T-helper 1 cell treated with Interleukin-12 subunit alpha and Interleukin-12 subunit beta and Interleukin-4 antibody, amounts not matched to agents 30 ng/mL and 1 ng/mL, for 36 hours (primary cell): Measurements from ENCODE around the gene IFI27L1. TPM values are rescaled to one million over a fixed set of nuclear protein-coding genes. Genes with fewer than 3 reads are reported as not detected.

Experiments used
- intact Hi-C: fragments of 100-400 bp; cut with micrococcal nuclease; formaldehyde crosslinking; loops from one replicate; pipeline ENCODE4 v1.15.1; 2024
- total RNA-seq: library from RNA; stranded (reverse); gene quantifications from 2 replicates; pipeline ENCODE4 v1.2.3, GENCODE V29; 2022

Gene IFI27L1
- total RNA-seq, 1 donor from 2014 or later, result 32.4 TPM

DNA sequence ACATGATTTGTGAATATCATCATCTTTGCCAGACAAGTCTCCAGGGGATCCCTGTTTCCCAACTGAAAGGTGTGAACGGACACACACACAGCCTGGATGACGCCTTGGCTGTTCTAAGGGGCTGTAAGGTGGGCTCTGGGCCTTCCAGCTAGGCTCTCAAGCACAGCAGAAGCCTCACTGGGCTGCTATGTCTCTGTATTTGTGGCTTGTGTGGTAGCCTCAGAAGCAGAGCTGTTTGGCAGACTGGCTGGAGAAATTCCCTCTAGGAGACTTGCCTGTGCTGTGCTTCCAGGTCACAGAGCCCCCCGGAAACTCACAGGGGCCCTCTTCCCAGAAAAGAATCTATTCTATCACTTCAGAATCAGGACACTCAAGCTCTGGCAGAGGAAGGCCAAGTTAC lies 33.5 kb upstream of the IFI27L1 start:
- intact Hi-C loops, result no loop called here

DNA sequence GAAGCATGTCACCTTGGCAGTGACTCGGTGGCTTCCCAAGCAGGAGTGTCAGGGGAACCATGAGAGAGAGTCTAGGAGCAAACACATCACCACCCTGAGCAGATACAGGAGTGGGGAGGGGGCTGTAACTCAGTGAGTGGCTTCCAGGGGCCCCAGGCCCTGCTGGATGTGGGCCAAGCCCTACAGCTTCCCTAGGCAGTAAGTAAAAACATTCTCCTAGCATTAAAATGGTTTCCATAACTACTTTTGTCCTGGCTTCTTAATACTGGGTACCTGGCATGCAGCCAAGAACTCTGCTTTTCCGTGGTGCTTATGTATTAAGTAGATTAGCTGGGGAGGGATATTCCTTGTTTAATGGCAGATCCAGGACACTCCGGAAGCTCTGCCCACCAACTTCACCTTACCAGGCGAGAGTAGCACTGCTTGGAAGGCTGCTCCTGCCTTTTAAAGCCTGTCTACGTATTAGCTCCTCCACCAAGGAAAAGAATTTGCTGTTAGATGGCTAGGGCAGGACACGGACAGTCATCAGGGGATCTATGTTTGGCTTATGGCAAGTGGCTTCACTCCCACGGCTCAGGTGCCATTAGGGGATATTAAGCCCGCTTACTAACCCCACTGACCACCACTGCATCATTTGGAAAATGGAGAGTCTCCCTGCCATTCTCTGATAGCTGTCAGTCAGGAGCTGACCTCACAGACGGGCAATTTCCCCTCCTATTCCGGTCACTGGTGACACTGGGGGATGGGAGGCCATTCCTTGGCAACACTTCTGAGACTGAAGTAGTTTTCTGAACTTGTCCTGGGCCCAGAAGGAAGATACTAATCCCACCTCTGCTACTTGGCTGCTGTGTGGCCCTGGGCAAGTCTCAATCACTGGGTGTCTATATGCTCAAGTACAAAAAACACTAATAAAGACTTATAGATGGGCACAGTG lies 32.2 kb upstream of the IFI27L1 start:
- intact Hi-C loops, result no loop called here

DNA sequence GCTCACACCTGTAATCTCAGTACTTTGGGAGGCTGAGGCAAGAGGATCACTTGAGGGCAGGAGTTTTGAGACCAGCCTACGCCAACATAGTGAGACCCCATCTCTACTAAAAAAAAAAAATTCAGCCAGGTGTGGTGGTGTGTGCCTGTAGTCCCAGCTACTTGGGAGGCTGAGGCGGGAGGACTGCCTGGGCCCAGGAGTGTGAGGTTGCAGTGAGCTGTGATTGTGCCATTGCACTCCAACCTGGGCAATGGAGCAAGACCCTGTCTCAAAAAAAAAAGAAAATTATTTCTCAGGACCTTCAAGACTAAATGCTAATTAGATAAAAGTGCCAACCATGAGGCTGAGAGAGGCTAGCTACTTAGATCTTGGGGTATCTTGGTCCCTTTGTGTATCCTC lies 31.5 kb upstream of the IFI27L1 start:
- intact Hi-C loops, result no loop called here

DNA sequence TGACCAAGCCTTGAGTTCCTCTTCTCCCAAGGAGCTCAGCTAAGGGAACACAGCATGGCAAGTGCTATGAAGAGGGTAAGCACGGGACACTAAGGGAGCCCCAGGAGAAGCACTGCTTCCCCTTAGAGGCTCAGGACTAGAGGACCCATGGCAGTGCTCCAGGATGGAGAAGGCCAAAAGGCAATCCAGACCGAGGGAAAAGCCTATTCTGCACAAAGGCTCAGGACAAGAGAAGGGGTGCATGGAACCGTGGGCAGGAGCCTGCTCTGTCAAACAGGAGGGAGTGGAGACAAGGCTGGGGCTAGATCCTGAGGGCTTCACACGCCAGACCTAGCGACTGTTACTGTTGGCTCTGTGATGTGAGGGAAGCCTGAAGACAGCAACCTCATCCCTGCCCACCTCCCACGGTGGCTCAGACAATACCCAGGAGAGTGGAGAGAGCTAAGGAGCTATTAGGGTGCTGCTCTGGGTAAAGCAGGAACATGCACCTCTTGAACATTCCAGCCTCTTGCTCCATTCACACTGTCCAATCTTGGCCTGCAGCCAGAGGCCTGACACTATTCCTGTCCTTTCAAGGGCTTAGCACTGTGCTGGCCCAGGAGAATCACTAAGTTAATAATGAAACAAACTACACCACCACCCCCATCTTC lies 30.8 kb upstream of the IFI27L1 start:
- intact Hi-C loops, result no loop called here

DNA sequence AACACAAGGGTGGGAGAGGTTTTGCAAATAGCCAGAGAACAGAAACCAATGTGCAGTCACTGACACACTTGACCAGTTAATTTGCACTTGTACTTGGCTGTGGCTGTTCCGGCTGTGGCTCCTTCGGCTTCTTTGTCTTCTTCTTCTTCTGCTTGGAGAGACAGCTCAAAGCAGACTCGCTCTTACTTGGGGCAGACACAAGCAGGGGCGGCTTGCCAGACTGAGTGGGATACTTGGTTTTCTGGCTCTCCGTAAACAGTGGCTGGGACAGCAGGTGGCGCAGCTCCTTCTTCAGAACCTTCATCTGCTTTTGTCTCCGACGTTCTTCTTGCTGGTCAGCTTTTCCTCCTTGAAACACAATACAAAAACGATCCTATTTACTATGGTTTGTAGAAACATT lies 30.0 kb upstream of the IFI27L1 start:
- intact Hi-C loops, result no loop called here

DNA sequence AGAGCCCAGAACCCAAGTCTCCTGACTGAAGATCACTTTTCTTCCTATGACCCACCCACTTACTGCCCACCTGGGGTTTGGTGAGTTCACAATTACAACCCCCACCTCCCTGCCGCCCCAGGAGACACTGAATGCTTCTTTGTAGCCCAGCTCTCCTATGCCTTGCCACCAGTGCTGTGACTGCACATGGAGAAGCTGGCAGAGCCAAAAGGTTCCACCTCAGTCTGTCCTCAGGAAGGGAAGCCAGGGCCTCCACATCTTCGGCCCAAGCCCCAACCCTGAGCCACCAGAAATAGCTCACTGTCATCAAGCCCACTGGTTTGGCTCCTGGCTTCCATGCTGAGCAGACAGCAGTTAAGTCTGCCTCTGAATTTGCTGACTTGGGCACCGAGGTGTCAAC lies 29.3 kb upstream of the IFI27L1 start:
- intact Hi-C loops, result no loop called here

DNA sequence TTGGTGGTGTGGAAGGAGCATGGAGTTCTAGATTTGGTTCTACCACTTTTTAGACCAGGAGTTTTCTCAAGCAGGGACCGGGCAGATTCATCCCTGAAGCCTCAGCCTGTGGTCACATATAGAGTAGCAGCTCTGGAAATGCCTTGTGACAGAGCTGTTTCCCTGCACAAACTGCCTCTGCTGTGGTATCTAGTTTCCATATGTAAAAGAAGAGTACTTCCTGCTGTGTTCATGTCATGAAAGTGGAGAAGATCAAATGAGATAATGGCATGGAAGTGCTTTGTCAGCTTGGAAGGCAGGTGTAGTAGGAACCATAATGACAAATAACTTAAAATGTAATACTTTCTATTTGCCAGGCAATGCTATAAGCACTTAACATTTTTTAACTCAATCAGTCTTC lies 28.9 kb upstream of the IFI27L1 start:
- intact Hi-C loops, result no loop called here

DNA sequence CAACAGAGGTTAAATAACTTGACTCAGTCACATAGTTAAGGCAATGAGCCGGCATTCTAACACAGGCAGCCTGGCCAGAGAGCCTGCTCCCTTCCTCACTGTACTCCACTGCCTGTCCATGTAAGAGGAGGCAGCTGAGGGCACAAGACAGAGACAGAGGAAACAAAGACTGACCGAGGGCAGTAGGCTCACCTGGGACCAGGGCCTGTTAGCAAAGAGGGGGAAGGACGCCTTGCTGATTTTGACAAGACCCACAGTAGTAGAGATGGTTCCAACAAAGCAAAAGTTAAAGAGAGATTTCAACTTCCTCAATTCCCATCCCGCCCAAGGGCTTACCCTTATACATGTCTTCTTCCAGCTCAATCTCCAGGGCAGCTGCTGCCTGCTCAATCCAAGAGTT lies 28.4 kb upstream of the IFI27L1 start:
- intact Hi-C loops, result no loop called here

DNA sequence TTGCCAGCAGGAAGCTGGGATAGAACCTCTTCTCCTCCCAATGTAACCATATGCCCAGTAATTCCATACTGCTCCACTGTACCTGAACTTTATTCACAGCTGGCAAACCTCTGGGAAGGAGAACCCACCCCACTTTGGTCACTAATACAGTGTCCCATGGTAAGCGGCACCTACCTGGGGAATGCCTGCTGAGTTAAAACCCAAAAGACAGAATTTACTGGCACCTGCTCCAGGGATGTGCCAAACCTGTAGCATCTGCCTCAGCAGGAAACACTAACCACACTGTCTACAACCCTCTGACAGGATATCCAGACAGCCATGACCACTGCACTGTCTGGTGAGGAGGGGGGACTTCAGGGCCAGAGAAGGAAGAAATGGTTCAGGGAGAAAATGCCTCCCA lies 26.7 kb upstream of the IFI27L1 start:
- intact Hi-C loops, result no loop called here

DNA sequence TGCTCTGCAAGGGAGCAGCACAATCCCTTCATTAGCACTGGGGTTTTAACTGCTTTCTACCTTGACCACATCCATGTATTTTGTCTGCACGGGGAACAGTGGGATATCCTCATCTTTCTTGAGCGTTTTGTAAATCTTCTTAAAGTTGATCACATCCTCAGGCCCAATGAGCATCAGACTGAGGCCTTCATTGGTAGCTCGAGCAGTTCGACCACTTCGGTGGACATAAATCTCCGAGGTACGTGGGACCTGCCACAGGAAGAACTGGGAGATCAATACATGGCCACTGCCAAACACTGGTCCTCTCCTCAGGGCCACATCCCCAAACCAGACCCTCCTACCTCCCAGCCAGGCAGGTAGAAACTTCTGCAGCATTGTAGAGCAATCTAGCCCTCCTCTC lies 26.2 kb upstream of the IFI27L1 start:
- intact Hi-C loops, result no loop called here

DNA sequence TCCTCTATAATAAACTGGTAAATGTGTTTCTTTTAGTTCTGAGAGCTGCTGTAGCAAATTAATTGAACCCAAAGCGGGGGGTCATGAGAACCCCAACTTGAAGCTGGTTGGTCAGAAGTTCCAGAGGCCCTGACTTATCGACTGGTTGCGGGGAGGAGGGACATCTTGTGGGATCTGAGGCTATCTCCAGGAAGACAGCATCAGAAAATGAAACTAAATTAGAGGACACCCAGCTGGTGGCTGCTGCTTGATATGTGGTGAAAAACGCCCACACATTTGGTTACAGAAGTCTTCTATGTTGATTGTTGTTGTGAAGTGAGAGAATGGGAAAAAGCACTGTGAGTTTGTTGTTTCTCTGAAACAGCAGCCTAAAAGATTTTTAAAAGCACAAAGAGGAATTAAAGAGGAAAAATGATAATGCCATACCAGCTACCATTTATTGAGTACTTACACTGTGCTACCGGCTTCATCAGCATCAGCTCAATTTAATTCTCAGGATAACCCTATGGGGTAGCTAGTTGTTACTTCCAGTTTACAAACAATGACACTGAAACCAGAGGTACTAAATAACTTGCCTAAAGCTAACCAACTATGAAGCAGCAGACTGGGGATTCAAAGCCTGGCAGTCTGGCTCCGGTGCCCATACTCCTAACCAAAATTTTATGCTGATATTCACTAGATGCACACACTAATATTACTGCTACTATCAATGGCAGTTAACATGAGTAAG lies 24.4 kb upstream of the IFI27L1 start:
- intact Hi-C loops, result loop anchor here (1.0 kb wide), 3 partner anchors 25 to 80 kb away; partner anchors contain the start of genes DDX24, IFI27L1 and OTUB2

DNA sequence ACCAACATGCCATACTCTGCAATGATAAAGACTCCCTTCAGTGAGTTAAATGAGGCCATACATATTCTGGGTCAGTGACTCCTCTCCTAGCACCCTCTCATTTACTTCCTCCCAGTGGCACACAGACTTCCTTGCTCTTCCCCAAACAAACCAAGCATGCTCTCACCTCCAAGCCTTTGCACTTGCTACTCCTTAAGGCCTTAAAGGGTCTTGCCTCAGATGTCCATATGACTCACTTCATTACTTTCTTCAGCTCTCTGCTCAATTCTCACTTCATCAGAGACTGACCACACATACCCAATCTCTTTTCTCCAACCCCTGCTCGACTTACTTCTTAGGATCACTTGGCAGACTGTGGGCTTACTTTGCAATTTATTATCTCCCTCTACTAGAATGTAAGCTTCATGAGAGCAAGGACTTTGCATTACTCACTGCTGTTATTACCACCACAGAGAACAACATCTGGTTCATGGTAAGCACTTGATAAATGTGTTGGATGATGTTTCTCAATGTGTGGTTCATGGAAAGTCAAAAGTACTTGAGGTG lies 22.9 kb upstream of the IFI27L1 start:
- intact Hi-C loops, result no loop called here

DNA sequence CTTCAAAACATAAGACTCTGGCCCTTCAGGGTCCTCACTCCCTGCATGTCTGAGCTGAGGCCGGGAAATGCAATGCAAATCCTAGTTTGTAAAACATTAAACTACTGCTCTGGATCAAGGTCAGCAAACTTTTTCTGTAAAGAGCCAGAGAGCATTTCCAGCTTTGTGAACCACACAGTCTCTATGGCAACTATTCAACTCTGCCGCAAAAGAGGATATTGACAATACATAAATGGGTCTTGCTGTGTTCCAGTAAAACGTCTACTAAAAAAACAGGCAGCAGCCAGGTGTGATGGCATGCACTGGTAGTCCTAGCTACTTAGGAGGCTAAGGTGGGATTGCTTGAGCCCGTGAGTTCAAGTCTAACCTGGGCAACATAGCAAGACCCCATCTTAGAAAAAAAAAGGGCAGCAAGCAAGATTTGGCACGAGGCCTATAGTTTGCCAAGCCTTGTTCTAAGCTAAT lies 22.4 kb upstream of the IFI27L1 start:
- intact Hi-C loops, result no loop called here

DNA sequence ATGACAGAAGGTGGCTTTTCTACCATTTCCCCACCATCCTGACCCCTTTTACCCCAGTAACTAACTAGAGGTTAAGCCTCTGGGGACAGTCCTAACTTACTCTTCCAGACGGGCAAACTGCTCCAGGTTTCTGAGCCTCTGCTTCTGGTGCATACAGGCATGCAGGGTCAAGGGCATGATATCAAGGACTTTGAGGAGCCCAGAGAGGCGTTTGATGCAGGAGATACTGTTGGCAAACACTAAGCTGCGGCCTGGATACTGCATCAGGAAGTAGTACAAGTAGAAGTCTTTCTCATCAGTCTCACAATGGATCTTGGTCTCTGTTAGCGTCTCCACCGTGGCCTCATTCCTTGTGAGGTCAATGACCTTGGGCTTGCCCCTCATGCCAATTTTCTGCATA lies 21.1 kb upstream of the IFI27L1 start:
- intact Hi-C loops, result no loop called here

DNA sequence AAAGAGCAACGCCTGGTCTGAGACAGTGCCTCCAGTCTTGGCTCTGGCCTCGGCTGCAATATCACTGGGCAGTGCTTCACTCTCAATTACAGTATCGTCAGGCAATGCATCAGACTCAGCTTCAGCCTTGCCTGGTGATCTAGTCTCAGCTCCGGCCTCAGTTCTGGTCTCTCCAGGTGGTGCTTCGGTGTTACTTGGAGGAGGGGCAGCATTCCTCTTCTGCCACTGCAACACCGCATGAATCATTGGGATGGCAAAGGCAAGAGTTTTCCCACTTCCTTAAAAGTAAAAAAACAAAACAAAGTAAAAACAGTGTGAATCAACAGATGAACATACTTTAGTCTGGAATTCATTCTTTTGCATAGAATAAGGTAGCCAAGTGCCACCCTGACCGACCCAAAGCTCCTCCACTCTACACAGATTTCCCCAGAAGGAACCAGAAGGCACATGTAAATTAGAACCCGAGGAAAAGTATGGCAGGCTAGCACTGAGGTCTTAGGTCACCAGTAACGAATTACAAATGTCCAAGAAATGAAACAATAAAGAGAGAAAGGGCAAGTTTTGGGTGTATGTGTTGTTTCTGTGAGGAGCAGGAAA lies 18.7 kb upstream of the IFI27L1 start:
- intact Hi-C loops, result no loop called here

DNA sequence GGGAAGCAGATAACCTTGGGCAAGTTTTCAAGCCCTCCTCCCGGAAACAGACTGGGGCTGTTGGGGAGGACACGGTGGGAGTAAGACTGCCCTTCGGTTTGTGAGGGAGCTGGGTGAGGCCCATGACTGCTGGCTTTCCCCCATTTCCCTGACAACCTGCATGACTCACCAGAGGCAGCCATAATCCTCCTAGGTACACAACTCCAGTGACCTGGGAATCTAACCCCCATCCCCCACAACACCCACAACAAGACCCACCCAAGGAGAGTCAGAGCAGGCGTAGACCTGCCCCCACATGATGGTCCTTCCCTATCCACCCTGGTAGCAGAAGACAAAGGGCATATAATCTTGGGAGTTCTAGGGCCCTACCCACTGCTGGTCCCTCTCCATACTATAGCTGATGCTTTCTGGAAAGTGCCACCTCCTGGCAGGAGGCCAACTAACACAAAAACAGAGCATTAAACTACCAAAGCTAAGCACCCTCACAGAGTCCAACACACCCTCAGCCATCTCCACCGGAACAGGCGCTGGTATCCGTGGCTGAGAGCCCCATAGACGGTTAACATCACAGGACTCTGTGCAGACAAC lies 14.9 kb upstream of the IFI27L1 start:
- intact Hi-C loops, result no loop called here

DNA sequence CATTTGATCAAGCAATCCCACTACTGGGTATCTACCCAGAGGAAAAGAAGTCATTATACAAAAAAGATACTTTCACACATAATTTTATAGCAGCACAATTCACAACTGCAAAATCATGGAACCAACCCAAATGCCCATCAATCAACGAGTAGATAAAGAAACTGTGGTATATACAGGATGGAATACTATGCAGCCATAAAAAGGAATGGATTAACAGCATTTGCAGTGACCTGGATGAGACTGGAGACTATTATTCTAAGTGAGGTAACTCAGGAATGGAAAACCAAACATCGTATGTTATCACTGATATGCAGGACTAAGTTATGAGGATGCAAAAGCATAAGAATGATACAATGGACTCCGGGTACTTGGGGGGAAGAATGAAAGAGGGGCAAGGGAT lies 9.0 kb upstream of the IFI27L1 start:
- intact Hi-C loops, result loop anchor here (10.0 kb wide), 1 partner anchor 1463 kb away; the partner anchor contains the start of gene GLRX5

DNA sequence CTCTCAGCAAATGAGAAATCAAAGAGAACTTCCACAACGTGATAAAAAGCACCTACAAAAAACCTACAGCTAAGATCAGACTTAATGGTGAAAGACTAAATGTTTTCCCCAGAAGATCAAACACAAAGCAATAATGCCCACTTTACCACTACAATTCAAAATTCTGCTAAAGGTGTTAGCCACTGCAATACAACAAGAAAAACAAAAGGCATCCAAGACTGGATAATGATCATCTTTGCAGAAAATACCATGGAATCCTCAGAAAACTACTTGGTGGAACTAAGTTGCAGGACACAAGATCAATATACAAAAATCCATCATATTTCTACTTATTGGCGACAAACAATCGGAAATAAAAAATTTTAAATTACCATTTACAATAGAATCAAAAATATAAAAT lies 6.6 kb upstream of the IFI27L1 start:
- intact Hi-C loops, result loop anchor here (10.0 kb wide), 1 partner anchor 1460 kb away; the partner anchor contains the start of gene GLRX5

DNA sequence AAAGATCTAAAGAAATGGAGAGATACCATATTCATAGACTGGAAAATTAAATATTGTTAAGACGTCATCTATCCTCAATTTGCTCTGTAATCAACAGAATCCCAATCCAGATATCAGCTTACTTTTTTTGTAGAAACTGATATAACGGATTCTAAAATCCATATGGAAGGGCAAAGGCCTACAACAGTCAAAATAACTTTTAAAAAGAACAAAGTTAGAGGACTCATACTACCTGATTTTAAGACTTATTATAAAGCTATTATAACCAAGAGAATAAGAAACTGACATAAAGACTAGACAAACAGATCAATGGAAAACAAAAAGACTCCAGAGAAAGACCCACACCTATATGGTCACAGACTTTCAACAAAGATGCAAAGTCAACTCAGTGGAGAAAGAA lies 6.1 kb upstream of the IFI27L1 start:
- intact Hi-C loops, result loop anchor here (10.0 kb wide), 1 partner anchor 1460 kb away; the partner anchor contains the start of gene GLRX5

DNA sequence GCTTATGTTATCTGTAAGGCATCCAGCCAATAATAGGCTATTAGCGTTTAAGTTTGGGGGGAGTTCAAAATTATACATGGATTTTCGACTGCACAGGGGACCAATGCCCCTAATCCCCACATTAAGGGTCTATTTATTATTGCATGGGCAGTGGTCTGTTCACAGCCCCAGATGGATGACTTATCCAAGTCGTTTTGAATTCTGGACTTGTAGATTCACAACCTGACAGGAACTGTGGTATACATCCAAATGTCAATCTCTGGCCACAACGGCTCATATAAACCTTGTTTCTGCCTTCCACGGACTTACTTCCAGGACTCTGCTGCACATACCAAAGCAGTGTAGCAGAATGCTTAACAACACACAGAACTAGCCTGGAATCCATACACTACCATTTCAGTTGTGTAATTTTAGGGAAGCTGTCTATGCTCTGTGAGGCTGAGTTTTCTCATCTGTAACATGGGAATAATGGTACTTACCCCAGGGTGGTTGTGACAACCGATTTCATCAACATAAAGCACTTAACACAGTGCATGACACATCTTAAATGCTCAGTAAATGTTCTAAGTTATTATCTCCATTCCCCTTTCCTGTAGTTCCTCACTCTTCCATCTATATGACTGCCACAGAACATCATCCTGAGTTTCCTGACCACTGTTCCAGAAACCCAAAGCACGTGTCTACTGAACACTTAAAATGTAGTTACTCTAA lies 3.8 kb upstream of the IFI27L1 start:
- intact Hi-C loops, result loop anchor here (10.0 kb wide), 1 partner anchor 1458 kb away; the partner anchor contains the start of gene GLRX5
